Heart left ventricle (tissue), 16 donors: ENCODE results near the gene SNED1. TPM values are rescaled to one million over a fixed set of nuclear protein-coding genes. Genes with fewer than 3 reads are reported as not detected.

ENCODE experiments used
- ATAC-seq, 4 donors: fragments of 200-7000 bp; cut with Tn5 transposase; one replicate each; pipeline ENCODE4 v1.9.1; 2020 to 2022; ENCODE audit warnings: moderate library complexity in 4 of 4, mild to moderate bottlenecking in 3 of 4, moderate number of reproducible peaks in 1 of 4
- DNase-seq, 5 donors: peaks; one replicate each; pipeline ENCODE4 v3.0.0-alpha.2; 2020
- H3K27ac ChIP-seq, 12 donors: fragments of 200-600 bp; sonication (generic) in 4 of 12; one replicate each; pipeline versions ENCODE4 v1.5.0 to v1.8.0; 2016 to 2022; ENCODE audit warnings: mild to moderate bottlenecking in 2 of 12
- H3K27me3 ChIP-seq, 9 donors: fragments of 200-600 bp; sonication (generic) in 2 of 9; one replicate each; pipeline versions ENCODE4 v1.5.1 to v1.8.0; 2016 to 2022; ENCODE audit warnings: mild to moderate bottlenecking in 3 of 9
- H3K36me3 ChIP-seq, 9 donors: fragments of 200-600 bp; sonication (generic) in 2 of 9; one replicate each; pipeline versions ENCODE4 v1.5.0 to v1.8.0; 2018 to 2022; ENCODE audit warnings: mild to moderate bottlenecking in 2 of 9
- H3K4me1 ChIP-seq, 12 donors: fragments of 200-600 bp; sonication (generic) in 4 of 12; one replicate each; pipeline versions ENCODE4 v1.5.0 to v1.8.0; 2016 to 2022; ENCODE audit warnings: mild to moderate bottlenecking in 3 of 12
- H3K4me3 ChIP-seq, 12 donors: fragments of 200-600 bp; sonication (generic) in 4 of 12; one replicate each; pipeline versions ENCODE4 v1.5.0 to v1.8.0; 2017 to 2022; ENCODE audit warnings: mild to moderate bottlenecking in 9 of 12, moderate library complexity in 4 of 12
- H3K9me3 ChIP-seq, 12 donors: fragments of 200-600 bp; sonication (generic) in 4 of 12; one replicate each; pipeline versions ENCODE4 v1.5.0 to v1.8.0; 2016 to 2022; ENCODE audit warnings: mild to moderate bottlenecking in 1 of 12
- POLR2A ChIP-seq, 2 donors: fragments of 450-650 bp; IDR thresholded peaks; one replicate each; pipeline ENCODE4 v1.6.1; 2017; ENCODE audit warnings: antibody characterized with exemption in 2 of 2, mild to moderate bottlenecking in 2 of 2, moderate library complexity in 2 of 2
- WGBS, 4 donors: extraction: QIAGEN DNeasy Blood & Tissue Kit in 2 of 4; methylation state at CpG; one replicate each; pipeline versions ENCODE4 v1.1.5 to v1.1.7; 2013 to 2018; 5-methylcytosine and 5-hydroxymethylcytosine counted together
- intact Hi-C, 10 donors: fragments of 100-400 bp; cut with DNase I; formaldehyde crosslinking; loops; one replicate each; pipeline versions ENCODE4 v1.11.1 to v1.14.2; 2022
- polyA plus RNA-seq, 2 donors: library from polyadenylated mRNA; stranded (reverse); fragments of 200-250 nt; gene quantifications; one replicate each; pipeline ENCODE4 v1.2.3, GENCODE V29; 2013
- total RNA-seq, 9 donors: library from RNA; depleted of rRNA in 2 of 9; stranded (reverse); fragments of >200 nt in 2 of 9; fragmentation: NEBNext Ultra II Directional in 3 of 9; extraction: Animal tissue kit (Norgen Biotek cat#: 25700) in 3 of 9; gene quantifications; one replicate each; pipeline versions ENCODE4 v1.1.0 to v1.2.4, GENCODE V29; 2016 to 2023
- TF ChIP-seq, protein P1 (sequence below), 12 donors: fragments of 200-600 bp; sonication (generic) in 4 of 12; IDR thresholded peaks; one replicate each; pipeline versions ENCODE4 v1.5.0 to v1.8.0; 2018 to 2022; ENCODE audit warnings: antibody characterized with exemption in 12 of 12, mild to moderate bottlenecking in 5 of 12
- donor health status: ischemic (EF 13 %, LVEDD 7.1; RV severe dilation, severe dysfunction).
- donor health status: healthy with polysubstance abuse.
- donor health status: DM: no; HTN: yes; CAD: no.
- donor health status: DM: no; HTN: no; CAD: no.
- donor health status: ischemic (EF 25% LVEDD 6.9; RV normal size, moderate dysfunction).
- donor health status: ischemic (EF 25% LVEDD 5.7; RV mildly dilated, moderate dysfunction).
- donor health status: healthy.
- donor health status: DM: yes; HTN: yes; CAD: no.
- donor health status: ischemic (EF 35%, LVEDD 5.7; RV mildly dilated, moderate dysfunction).
- donor health status: nonischemic (EF 11% LVEDD 7.7; RV severe dilation, severe dysfunction).
- donor health status: DM: yes; HTN: yes; CAD: no.
- donor health status: PGD.
- donor health status: ischemic (EF 29% LVEDD 5.4; RV normal size, mild dysfunction).
- donor health status: nonischemic (EF 23%, LVEDD 6.1; RV moderate dilation, normal function).

Gene SNED1
- total and polyA plus RNA-seq, 11 donors, result 3.1 to 14.7 (median 4.9) TPM

DNA sequence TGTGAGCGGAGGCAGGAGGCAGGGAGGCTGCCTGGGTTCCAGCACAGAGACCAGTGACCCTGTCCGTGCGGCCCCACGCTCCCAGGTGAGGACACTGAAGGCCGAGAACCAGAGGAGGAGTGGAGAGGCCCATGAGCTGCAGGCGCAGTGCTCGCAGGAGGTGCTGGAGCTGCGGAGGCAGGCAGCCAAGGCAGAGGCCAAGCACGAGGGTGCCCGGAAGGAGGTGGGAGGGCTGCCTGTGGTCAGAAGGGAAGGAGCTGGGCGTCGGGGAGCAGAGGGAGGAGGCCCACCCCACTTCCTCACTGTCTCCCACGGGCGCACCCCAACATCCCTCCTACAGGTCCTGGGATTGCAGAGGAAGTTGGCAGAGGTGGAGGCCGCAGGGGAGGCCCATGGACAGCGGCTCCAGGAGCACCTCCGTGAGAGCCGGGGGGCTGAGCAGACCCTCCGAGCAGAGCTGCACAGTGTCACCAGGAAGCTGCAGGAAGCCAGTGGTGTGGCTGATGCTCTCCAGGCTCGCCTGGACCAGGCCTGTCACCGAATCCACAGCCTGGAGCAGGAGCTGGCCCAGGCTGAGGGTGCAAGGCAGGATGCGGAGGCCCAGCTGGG, 33.0 kb upstream of the SNED1 start:
- no peak overlapping the region for H3K4me3 ChIP-seq
- TF ChIP-seq POLR2A (IDR thresholded peaks at IDR 0.05), result no peak
- TF ChIP-seq, protein P1, sequence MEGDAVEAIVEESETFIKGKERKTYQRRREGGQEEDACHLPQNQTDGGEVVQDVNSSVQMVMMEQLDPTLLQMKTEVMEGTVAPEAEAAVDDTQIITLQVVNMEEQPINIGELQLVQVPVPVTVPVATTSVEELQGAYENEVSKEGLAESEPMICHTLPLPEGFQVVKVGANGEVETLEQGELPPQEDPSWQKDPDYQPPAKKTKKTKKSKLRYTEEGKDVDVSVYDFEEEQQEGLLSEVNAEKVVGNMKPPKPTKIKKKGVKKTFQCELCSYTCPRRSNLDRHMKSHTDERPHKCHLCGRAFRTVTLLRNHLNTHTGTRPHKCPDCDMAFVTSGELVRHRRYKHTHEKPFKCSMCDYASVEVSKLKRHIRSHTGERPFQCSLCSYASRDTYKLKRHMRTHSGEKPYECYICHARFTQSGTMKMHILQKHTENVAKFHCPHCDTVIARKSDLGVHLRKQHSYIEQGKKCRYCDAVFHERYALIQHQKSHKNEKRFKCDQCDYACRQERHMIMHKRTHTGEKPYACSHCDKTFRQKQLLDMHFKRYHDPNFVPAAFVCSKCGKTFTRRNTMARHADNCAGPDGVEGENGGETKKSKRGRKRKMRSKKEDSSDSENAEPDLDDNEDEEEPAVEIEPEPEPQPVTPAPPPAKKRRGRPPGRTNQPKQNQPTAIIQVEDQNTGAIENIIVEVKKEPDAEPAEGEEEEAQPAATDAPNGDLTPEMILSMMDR (IDR thresholded peaks at IDR 0.05), result no peak
- no peaks in the 10 kb centered on the region for H3K9me3 ChIP-seq
- 61 to 67% (median 63%) methylated on average over 15 to 22 of the region's 22 CpGs for WGBS, 4 donors
- peaks cover 0 to 38% (median 18%) of the 10 kb centered on the region in 12 donors for H3K4me1 ChIP-seq
- no peaks in the 10 kb centered on the region for H3K36me3 ChIP-seq
- DNase-seq (peak; percentile 43 to 72 (median 55)), ATAC-seq (peak in 2 of 4 donors; percentile 9 to 55)
- peak overlapping the region in 4 of 12 donors; percentile 14 to 52 (median 26) for H3K27ac ChIP-seq
- H3K27me3 ChIP-seq, result no peaks in the 10 kb centered on the region
- intact Hi-C loops, result no loop called here

DNA sequence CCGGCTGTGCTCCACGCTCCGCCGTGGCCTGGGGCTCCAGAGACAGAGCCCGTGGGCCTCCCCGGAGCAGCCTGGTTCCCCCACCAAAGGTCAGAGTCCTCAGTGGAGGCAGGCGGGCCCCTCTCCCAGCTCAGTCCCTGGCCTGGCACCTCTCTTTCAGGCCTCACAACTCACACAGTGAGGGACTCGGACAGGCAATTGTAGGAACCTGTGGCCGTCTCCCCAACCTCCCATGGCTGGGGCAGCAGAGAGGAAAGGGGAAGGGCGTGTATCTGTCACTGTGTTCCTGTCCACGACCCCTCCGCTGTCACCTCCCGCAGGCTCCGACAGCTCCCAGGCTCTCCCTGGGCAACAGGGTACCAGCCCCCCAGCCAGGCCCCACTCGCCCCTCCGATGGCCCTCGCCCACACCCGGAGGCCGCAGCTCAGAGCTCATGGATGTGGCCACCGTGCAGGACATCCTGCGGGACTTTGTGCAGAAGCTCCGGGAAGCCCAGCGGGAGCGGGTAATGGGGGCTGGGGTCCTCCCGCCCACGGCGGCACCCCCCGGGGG, 32.4 kb upstream of the SNED1 start:
- 75 to 79% (median 75%) methylated on average over 13 to 28 of the region's 28 CpGs for WGBS, 4 donors
- Histone ChIP-seq H3K4me3 (no peak overlapping the region), H3K36me3 (no peaks in the 10 kb centered on the region), H3K9me3 (no peaks in the 10 kb centered on the region), H3K4me1 (peaks cover 0 to 32% (median 15%) of the 10 kb centered on the region in 12 donors), H3K27me3 (no peaks in the 10 kb centered on the region), H3K27ac (peak overlapping the region in 4 of 12 donors; percentile 14 to 52 (median 23))
- ATAC-seq, result no peak
- intact Hi-C loops, result no loop called here
- no peak for TF ChIP-seq POLR2A (IDR thresholded peaks at IDR 0.05)
- TF ChIP-seq, protein P1 (IDR thresholded peaks at IDR 0.05), result no peak
- DNase-seq, result peak in 4 of 5 donors; percentile 16 to 61 (median 22)

DNA sequence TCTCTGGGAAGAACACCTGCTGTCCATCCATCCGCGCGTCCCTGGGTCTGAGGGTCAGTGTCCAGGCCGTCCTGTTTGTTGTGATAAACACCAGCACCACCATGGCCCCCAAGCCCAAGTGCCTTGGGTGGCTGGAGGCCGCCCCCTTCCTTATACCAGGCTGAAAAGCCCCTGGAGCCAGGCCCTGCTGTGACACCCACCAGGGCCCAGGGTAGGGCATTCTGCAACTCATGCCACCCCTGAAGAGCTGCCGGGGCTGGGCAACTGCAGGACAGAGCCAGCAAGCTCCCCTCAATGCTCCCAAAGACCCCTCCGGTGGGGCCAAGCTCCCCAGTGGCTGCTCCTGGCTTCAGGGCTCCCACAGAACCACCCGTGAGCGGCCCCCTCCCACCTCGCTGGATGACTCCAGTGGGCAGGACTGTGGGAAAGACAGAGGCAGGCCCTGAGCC, 31.9 kb upstream of the SNED1 start:
- no peaks in the 10 kb centered on the region for H3K27me3 ChIP-seq
- 94 to 100% (median 96%) methylated on average over 2 to 10 of the region's 10 CpGs for WGBS, 4 donors
- DNase-seq (peak in 2 of 5 donors; percentile 6 to 47), ATAC-seq (no peak)
- peaks cover 0 to 27% (median 13%) of the 10 kb centered on the region in 12 donors for H3K4me1 ChIP-seq
- intact Hi-C loops, result no loop called here
- TF ChIP-seq POLR2A (IDR thresholded peaks at IDR 0.05), result no peak
- TF ChIP-seq, protein P1 (IDR thresholded peaks at IDR 0.05), result no peak
- no peak overlapping the region for H3K27ac ChIP-seq
- no peaks in the 10 kb centered on the region for H3K36me3 ChIP-seq
- H3K4me3 ChIP-seq, result no peak overlapping the region
- no peaks in the 10 kb centered on the region for H3K9me3 ChIP-seq

DNA sequence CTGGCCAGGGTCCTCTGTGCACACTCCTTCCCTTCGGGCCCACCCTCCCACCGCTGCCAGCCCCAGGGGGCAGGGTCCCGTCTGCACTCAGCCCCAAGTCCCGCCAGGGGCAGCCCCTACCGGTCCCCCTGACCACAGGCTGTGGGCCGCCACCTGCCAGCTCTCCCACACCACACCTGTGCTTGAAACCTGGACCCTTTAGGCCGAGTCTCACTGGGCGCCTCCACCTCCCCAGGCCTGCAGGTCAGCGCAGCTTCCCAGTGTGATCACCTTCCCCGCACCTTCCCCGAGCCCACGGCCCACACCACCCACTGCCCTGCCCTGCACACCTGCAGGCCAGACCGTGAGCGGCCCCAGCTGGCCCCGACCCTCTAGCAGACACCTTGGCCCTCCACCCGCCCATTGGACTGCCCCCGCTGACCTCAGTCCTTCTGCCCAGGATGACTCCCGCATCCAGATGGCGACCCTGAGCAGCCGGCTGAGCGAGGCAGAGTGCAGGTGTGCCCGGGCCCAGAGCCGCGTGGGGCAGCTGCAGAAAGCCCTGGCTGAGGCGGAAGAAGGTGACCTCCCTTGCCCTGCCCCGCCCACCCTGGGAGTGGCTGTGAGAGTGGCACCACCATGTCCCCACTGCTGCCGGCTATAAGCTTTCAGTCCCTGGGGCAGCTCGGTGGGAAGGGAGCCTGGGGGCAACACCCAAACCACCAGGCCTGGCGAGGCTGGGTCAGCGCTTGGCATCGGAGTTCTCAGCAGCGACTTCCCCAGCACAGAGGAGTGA, 31.3 kb upstream of the SNED1 start:
- TF ChIP-seq, protein P1 (IDR thresholded peaks at IDR 0.05), result no peak
- no peak for TF ChIP-seq POLR2A (IDR thresholded peaks at IDR 0.05)
- Histone ChIP-seq H3K27ac (no peak overlapping the region), H3K4me3 (no peak overlapping the region), H3K9me3 (no peaks in the 10 kb centered on the region), H3K4me1 (peaks cover 0 to 23% (median 12%) of the 10 kb centered on the region in 12 donors), H3K36me3 (no peaks in the 10 kb centered on the region), H3K27me3 (no peaks in the 10 kb centered on the region)
- intact Hi-C loops, result no loop called here
- ATAC-seq (no peak), DNase-seq (peak in 3 of 5 donors; percentile 21 to 54 (median 24))
- 88 to 96% (median 90%) methylated on average over 15 to 32 of the region's 32 CpGs for WGBS, 4 donors
